ENCODE data around the gene TSHZ2.

The TSHZ2 gene

DNA sequence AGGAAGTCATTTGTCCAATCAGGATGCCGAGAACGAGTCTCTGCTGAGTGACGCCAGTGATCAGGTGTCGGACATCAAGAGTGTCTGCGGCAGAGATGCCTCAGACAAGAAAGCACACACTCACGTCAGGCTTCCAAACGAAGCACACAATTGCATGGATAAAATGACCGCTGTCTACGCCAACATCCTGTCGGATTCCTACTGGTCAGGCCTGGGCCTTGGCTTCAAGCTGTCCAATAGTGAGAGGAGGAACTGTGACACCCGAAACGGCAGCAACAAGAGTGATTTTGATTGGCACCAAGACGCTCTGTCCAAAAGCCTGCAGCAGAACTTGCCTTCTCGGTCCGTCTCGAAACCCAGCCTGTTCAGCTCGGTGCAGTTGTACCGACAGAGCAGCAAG is 281.5 kb downstream of the TSHZ2 start:
- no peak for DNase-seq (ENCODE audit: low read depth in 2 of 2)
- no peak overlapping the region for H3K4me3 ChIP-seq (replicated peaks in 1 of 2; ENCODE audit: low read depth in 2 of 2, low read length in 2 of 2)
- TF ChIP-seq CTCF (IDR thresholded peaks at IDR 0.05; ENCODE audit: low read depth, low read length): no peak

DNA sequence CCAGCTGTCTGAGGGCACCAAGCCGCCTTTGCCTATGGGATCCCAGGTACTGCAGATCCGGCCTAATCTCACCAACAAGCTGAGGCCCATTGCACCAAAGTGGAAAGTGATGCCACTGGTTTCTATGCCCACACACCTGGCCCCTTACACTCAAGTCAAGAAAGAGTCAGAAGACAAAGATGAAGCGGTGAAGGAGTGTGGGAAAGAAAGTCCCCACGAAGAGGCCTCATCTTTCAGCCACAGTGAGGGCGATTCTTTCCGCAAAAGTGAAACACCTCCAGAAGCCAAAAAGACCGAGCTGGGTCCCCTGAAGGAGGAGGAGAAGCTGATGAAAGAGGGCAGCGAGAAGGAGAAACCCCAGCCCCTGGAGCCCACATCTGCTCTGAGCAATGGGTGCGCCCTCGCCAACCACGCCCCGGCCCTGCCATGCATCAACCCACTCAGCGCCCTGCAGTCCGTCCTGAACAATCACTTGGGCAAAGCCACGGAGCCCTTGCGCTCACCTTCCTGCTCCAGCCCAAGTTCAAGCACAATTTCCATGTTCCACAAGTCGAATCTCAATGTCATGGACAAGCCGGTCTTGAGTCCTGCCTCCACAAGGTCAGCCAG is 283.0 kb downstream of the TSHZ2 start:
- DNase-seq (ENCODE audit: low read depth in 2 of 2): no peak
- no peak for TF ChIP-seq CTCF (IDR thresholded peaks at IDR 0.05; ENCODE audit: low read depth, low read length)
- H3K4me3 ChIP-seq (replicated peaks in 1 of 2; ENCODE audit: low read depth in 2 of 2, low read length in 2 of 2): no peak overlapping the region

- no peak for DNase-seq (ENCODE audit: low read depth in 2 of 2)
- no peak for TF ChIP-seq CTCF (IDR thresholded peaks at IDR 0.05; ENCODE audit: low read depth, low read length)
- H3K4me3 ChIP-seq (replicated peaks in 1 of 2; ENCODE audit: low read depth in 2 of 2, low read length in 2 of 2): no peak overlapping the region
Measured at GRCh38 chr20:53258741-53259140, 286.6 kb downstream of the TSHZ2 start.

DNA sequence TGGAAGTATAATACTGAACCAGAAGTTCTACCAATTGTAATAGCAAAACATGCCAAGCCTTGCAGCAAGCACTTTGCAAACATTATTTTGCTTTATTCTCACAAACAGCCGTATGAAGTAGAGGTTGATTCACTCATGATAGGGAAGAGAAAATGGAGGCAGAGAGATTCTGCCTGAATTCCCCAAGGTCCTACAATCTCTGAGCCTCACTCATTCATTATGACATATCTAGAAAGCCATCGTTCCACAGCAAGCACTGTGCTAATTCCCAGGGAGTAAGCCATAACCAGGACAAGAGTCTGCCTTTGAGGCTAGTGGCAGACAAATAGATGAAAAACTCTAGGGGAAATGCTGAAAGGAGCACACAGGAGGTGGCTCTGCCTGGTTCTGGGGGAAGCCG is 288.0 kb downstream of the TSHZ2 start:
- DNase-seq (ENCODE audit: low read depth in 2 of 2): no peak
- no peak for TF ChIP-seq CTCF (IDR thresholded peaks at IDR 0.05; ENCODE audit: low read depth, low read length)

GRCh38 chr20:53260591-53260990 is 288.4 kb downstream of the TSHZ2 start:
- DNase-seq (ENCODE audit: low read depth in 2 of 2): no peak
- TF ChIP-seq CTCF (IDR thresholded peaks at IDR 0.05; ENCODE audit: low read depth, low read length): no peak

More for the DNA sequence above, 288.0 kb downstream of the TSHZ2 start:
- H3K4me3 ChIP-seq (replicated peaks in 1 of 2; ENCODE audit: low read depth in 2 of 2, low read length in 2 of 2): no peak overlapping the region

GRCh38 chr20:53262365-53262764 is 290.2 kb downstream of the TSHZ2 start:
- no peak for DNase-seq (ENCODE audit: low read depth in 2 of 2)
- H3K4me3 ChIP-seq (replicated peaks in 1 of 2; ENCODE audit: low read depth in 2 of 2, low read length in 2 of 2): no peak overlapping the region
- no peak for TF ChIP-seq CTCF (IDR thresholded peaks at IDR 0.05; ENCODE audit: low read depth, low read length)

More at GRCh38 chr20:53260591-53260990, 288.4 kb downstream of the TSHZ2 start:
- no peak overlapping the region for H3K4me3 ChIP-seq (replicated peaks in 1 of 2; ENCODE audit: low read depth in 2 of 2, low read length in 2 of 2)

All from cardiac fibroblast (primary cell).